HCT116 (cell line): ENCODE results near the gene SLC4A5. TPM values are rescaled to one million over a fixed set of nuclear protein-coding genes. Genes with fewer than 3 reads are reported as not detected.

ENCODE experiments used
- ATAC-seq: fragments of 200-7000 bp; cut with Tn5 transposase; 2 replicates; pipeline ENCODE4 v1.9.1; 2020; ENCODE audit warnings: mild to moderate bottlenecking, moderate library complexity
- BruUV-seq: library from RNA; stranded (reverse); fragments of 400-500 nt; replicated peaks from 2 replicates; lab custom pipeline; 2021; lab: Mats Ljungman, UMichigan
- CTCF ChIA-PET: fragments of 300-600 bp; sonication (Branson Sonifier 250); formaldehyde crosslinking; loops from one replicate; lab custom pipeline; 2021; ENCODE audit warnings: antibody characterized with exemption; lab: Charles Lee
- POLR2A ChIA-PET: fragments of 300-600, 350-600 bp; sonication (Branson Sonifier 250); formaldehyde crosslinking; loops from one replicate; lab custom pipeline; 2021; ENCODE audit warnings: antibody characterized with exemption; lab: Charles Lee
- RAD21 ChIA-PET, 2 experiments: fragments of 300-600 bp; sonication (Branson Sonifier 250); formaldehyde crosslinking; loops; one replicate each; lab custom pipeline; 2023; ENCODE audit warnings: low total read pairs in 2 of 2; ENCODE audit not compliant: uncharacterized antibody in 2 of 2, unreplicated experiment in 2 of 2, low non-redundant PET in 1 of 2; lab: Charles Lee
- DNase-seq: peaks from one replicate; pipeline ENCODE4 v3.0.0-alpha.2; 2010; ENCODE audit warnings: low read depth, low spot score
- H2AFZ ChIP-seq: fragments of 200-600 bp; shearing (Covaris generic), sonication (generic); 2 replicates; pipeline ENCODE4 v1.6.1; 2017; ENCODE audit warnings: low read depth, mixed run types, mixed read lengths, antibody characterized with exemption, low read length; ENCODE audit not compliant: poor library complexity, severe bottlenecking
- H3K27ac ChIP-seq: 2 replicates; pipeline ENCODE4 v1.5.1; 2012; ENCODE audit warnings: low read depth, low read length
- H3K27me3 ChIP-seq: fragments of 200-600 bp; sonication (generic); 2 replicates; pipeline ENCODE4 v1.6.1; 2016; ENCODE audit warnings: mixed run types, low read length, mixed read lengths; ENCODE audit not compliant: insufficient read depth
- H3K36me3 ChIP-seq, 2 experiments: fragments of 200-500 bp in 1 of 2; fragments of 200-600 bp in 1 of 2; sonication (Bioruptor generic) in 1 of 2; sonication (generic) in 1 of 2; 2 replicates each; pipeline versions ENCODE4 v1.5.1 to v1.6.1; 2014 to 2016; ENCODE audit warnings: low read length in 2 of 2, inconsistent platforms in 1 of 2, mixed read lengths in 1 of 2, mixed run types in 1 of 2; ENCODE audit not compliant: insufficient read depth in 2 of 2, control insufficient read depth in 1 of 2
- H3K4me1 ChIP-seq, 2 experiments: fragments of 200-600 bp in 1 of 2; sonication (generic) in 1 of 2; 2 replicates each; pipeline versions ENCODE4 v1.5.1 to v1.6.1; 2012 to 2017; ENCODE audit warnings: low read length in 2 of 2, inconsistent platforms in 1 of 2, mild to moderate bottlenecking in 1 of 2, mixed read lengths in 1 of 2, mixed run types in 1 of 2, moderate library complexity in 1 of 2; ENCODE audit not compliant: insufficient read depth in 2 of 2, control insufficient read depth in 1 of 2
- H3K4me2 ChIP-seq: fragments of 200-600 bp; sonication (generic); 2 replicates; pipeline ENCODE4 v1.6.1; 2017; ENCODE audit warnings: mixed run types, low read length, mixed read lengths
- H3K4me3 ChIP-seq, 2 experiments: fragments of 200-600 bp in 1 of 2; sonication (generic) in 1 of 2; replicated peaks in 1 of 2; 2 replicates each; pipeline ENCODE4 v1.5.1; 2011 to 2016; ENCODE audit warnings: low read length in 2 of 2, control low read depth in 1 of 2, low read depth in 1 of 2, mild to moderate bottlenecking in 1 of 2, mixed read lengths in 1 of 2, mixed run types in 1 of 2
- H3K79me2 ChIP-seq: fragments of 200-600 bp; sonication (generic); 2 replicates; pipeline ENCODE4 v1.6.1; 2017; ENCODE audit warnings: mild to moderate bottlenecking, mixed run types, low read length, moderate library complexity, mixed read lengths; ENCODE audit not compliant: insufficient read depth
- H3K9ac ChIP-seq: fragments of 200-600 bp; sonication (generic); 2 replicates; pipeline ENCODE4 v1.6.1; 2016; ENCODE audit warnings: low read length, mixed read lengths
- H3K9me2 ChIP-seq: fragments of 200-600 bp; sonication (generic), shearing (Covaris generic); 2 replicates; pipeline ENCODE4 v1.6.1; 2017; ENCODE audit warnings: mixed run types, mild to moderate bottlenecking, moderate library complexity; ENCODE audit not compliant: insufficient read depth
- H3K9me3 ChIP-seq, 2 experiments: fragments of 200-500 bp in 1 of 2; fragments of 200-600 bp in 1 of 2; sonication (Bioruptor generic) in 1 of 2; sonication (generic) in 1 of 2; 2 replicates each; pipeline ENCODE4 v1.6.1; 2014 to 2017; ENCODE audit warnings: low read length in 2 of 2, mixed read lengths in 2 of 2, inconsistent platforms in 1 of 2, low read depth in 1 of 2, mild to moderate bottlenecking in 1 of 2, mixed run types in 1 of 2, moderate library complexity in 1 of 2; ENCODE audit not compliant: control insufficient read depth in 1 of 2, insufficient read depth in 1 of 2
- H4K20me1 ChIP-seq: fragments of 200-600 bp; sonication (generic), shearing (Covaris generic); 2 replicates; pipeline ENCODE4 v1.6.1; 2017; ENCODE audit warnings: mixed run types, mild to moderate bottlenecking, moderate library complexity; ENCODE audit not compliant: insufficient read depth
- EGR1 ChIP-seq: IDR thresholded peaks from 2 replicates; pipeline ENCODE4 v1.6.1; 2012; ENCODE audit warnings: low read depth
- ELF1 ChIP-seq: IDR thresholded peaks from 2 replicates; pipeline ENCODE4 v1.6.1; 2012; ENCODE audit warnings: low read depth, borderline replicate concordance
- EZH2 ChIP-seq: fragments of 200-600 bp; sonication (generic); IDR thresholded peaks from 2 replicates; pipeline ENCODE4 v1.6.1; 2017; ENCODE audit warnings: antibody characterized with exemption, mixed run types
- EZH2phosphoT487 ChIP-seq: fragments of 200-600 bp; IDR thresholded peaks from 2 replicates; pipeline ENCODE4 v1.6.1; 2018; ENCODE audit warnings: antibody characterized with exemption, borderline replicate concordance
- FOSL1 ChIP-seq: IDR thresholded peaks from 2 replicates; pipeline ENCODE4 v1.6.1; 2012; ENCODE audit warnings: low read depth
- JUND ChIP-seq: IDR thresholded peaks from 2 replicates; pipeline ENCODE4 v1.6.1; 2012
- MAX ChIP-seq: IDR thresholded peaks from 2 replicates; pipeline ENCODE4 v1.6.1; 2012
- POLR2AphosphoS5 ChIP-seq: IDR thresholded peaks from 2 replicates; pipeline ENCODE4 v1.6.1; 2011; ENCODE audit warnings: mild to moderate bottlenecking, low read depth, low read length, moderate library complexity
- RAD21 ChIP-seq: IDR thresholded peaks from 2 replicates; pipeline ENCODE4 v1.6.1; 2012; ENCODE audit warnings: low read depth, mild to moderate bottlenecking
- SIN3A ChIP-seq: IDR thresholded peaks from 2 replicates; pipeline ENCODE4 v1.6.1; 2012; ENCODE audit warnings: low read depth
- SRF ChIP-seq: IDR thresholded peaks from 2 replicates; pipeline ENCODE4 v1.6.1; 2012; ENCODE audit warnings: low read depth
- TCF7L2 ChIP-seq: IDR thresholded peaks from 2 replicates; pipeline ENCODE4 v1.7.0; 2011; ENCODE audit warnings: borderline replicate concordance, inconsistent platforms; ENCODE audit not compliant: insufficient read depth, insufficient read length; ENCODE audit errors: extremely low read depth
- YY1 ChIP-seq: IDR thresholded peaks from 2 replicates; pipeline ENCODE4 v1.6.1; 2011; ENCODE audit warnings: low read length, low read depth, moderate library complexity, mild to moderate bottlenecking; ENCODE audit not compliant: insufficient replicate concordance; ENCODE audit errors: extremely low read depth
- ZFX ChIP-seq: fragments of 450-650 bp; IDR thresholded peaks from 2 replicates; pipeline ENCODE4 v1.6.1; 2017
- ZNF274 ChIP-seq: fragments of 200-500 bp; sonication (Bioruptor generic); IDR thresholded peaks from 2 replicates; pipeline ENCODE4 v1.6.1; 2014; ENCODE audit warnings: mild to moderate bottlenecking, low read depth, low read length, inconsistent platforms
- intact Hi-C: fragments of 100-400 bp; cut with micrococcal nuclease; formaldehyde crosslinking; loops from 2 replicates; pipeline ENCODE4 v1.10.0; 2022
- total RNA-seq: library from RNA; stranded (reverse); gene quantifications from one replicate; pipeline ENCODE4 v1.2.1, GENCODE V29; 2021; ENCODE audit not compliant: unreplicated experiment
- TF ChIP-seq, protein P1 (sequence below): IDR thresholded peaks from 2 replicates; pipeline ENCODE4 v1.6.1; 2012
- TF ChIP-seq, protein P2 (sequence below): IDR thresholded peaks from 2 replicates; pipeline ENCODE4 v1.6.1; 2012; ENCODE audit warnings: low read depth

SLC4A5 gene
- total RNA-seq, 1 experiment from 2014 or later = 0.91 TPM

DNA sequence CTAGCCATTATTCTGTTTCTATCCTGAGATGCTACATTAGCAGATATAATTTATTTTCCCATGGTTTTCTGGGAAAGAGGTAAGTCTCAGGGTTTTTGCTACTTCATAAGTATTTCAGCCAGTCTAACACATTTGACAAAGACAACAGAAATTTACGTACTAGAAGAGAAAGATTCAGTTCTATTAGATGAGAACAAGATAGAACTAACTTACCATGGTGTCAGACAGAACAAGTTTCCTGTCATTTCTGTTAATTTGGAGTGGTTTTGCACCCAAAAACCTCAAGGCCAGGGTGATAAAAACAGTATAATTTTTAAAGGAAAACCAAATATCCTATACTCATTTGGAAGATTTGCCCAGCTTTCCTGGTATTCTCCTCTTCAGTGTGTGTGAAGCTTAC is 15.6 kb downstream of the SLC4A5 start:
- H3K4me2 ChIP-seq = no peak overlapping the region
- POLR2A ChIA-PET = no interaction called here
- H3K9me2 ChIP-seq = no peaks in the 10 kb centered on the region
- CTCF ChIA-PET = no interaction called here
- ATAC-seq = no peak
- TF ChIP-seq MAX = no peak
- no peak for TF ChIP-seq EZH2
- no peak for TF ChIP-seq EGR1
- TF ChIP-seq SIN3A = no peak
- no peak for TF ChIP-seq ELF1
- TF ChIP-seq, protein P1, sequence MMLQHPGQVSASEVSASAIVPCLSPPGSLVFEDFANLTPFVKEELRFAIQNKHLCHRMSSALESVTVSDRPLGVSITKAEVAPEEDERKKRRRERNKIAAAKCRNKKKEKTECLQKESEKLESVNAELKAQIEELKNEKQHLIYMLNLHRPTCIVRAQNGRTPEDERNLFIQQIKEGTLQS = no peak
- no peak for TF ChIP-seq YY1
- no peak for TF ChIP-seq FOSL1
- no peak for TF ChIP-seq EZH2phosphoT487
- TF ChIP-seq, protein P2, sequence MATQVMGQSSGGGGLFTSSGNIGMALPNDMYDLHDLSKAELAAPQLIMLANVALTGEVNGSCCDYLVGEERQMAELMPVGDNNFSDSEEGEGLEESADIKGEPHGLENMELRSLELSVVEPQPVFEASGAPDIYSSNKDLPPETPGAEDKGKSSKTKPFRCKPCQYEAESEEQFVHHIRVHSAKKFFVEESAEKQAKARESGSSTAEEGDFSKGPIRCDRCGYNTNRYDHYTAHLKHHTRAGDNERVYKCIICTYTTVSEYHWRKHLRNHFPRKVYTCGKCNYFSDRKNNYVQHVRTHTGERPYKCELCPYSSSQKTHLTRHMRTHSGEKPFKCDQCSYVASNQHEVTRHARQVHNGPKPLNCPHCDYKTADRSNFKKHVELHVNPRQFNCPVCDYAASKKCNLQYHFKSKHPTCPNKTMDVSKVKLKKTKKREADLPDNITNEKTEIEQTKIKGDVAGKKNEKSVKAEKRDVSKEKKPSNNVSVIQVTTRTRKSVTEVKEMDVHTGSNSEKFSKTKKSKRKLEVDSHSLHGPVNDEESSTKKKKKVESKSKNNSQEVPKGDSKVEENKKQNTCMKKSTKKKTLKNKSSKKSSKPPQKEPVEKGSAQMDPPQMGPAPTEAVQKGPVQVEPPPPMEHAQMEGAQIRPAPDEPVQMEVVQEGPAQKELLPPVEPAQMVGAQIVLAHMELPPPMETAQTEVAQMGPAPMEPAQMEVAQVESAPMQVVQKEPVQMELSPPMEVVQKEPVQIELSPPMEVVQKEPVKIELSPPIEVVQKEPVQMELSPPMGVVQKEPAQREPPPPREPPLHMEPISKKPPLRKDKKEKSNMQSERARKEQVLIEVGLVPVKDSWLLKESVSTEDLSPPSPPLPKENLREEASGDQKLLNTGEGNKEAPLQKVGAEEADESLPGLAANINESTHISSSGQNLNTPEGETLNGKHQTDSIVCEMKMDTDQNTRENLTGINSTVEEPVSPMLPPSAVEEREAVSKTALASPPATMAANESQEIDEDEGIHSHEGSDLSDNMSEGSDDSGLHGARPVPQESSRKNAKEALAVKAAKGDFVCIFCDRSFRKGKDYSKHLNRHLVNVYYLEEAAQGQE = no peak
- TF ChIP-seq POLR2AphosphoS5 = no peak
- no peak for TF ChIP-seq JUND
- TF ChIP-seq TCF7L2 = no peak
- TF ChIP-seq SRF = no peak
- TF ChIP-seq ZFX = no peak
- TF ChIP-seq RAD21 = no peak
- no peak for TF ChIP-seq ZNF274
- H3K27me3 ChIP-seq = no peaks in the 10 kb centered on the region
- intact Hi-C loops = no loop called here
- BruUV-seq = no TSS peak
- no peaks in the 10 kb centered on the region for H3K79me2 ChIP-seq
- no peaks in the 10 kb centered on the region for H3K9me3 ChIP-seq
- H3K27ac ChIP-seq = no peak overlapping the region
- no peak overlapping the region for H3K9ac ChIP-seq
- H3K4me1 ChIP-seq = no peaks in the 10 kb centered on the region
- DNase-seq = no peak
- no peaks in the 10 kb centered on the region for H3K36me3 ChIP-seq
- no peak overlapping the region for H3K4me3 ChIP-seq
- RAD21 ChIA-PET = interaction anchor here in 1 of 2 experiments (0.6 kb wide), 1 partner anchor 25 kb away, joined by 3 read pairs; no protein-coding TSS in a partner anchor
- H2AFZ ChIP-seq = no peak overlapping the region
- H4K20me1 ChIP-seq = no peaks in the 10 kb centered on the region
